Stimulated activated naive CD8-positive, alpha-beta T cell treated with anti-CD3 and anti-CD28 coated beads, Interleukin-15, amount 100 ng/mL, for 72 hours (primary cell): ENCODE measurements around the gene UTF1.

Source experiments
- ATAC-seq: fragments of 150-1000 bp; cut with Tn5 transposase; 2 replicates; pipeline ENCODE4 v1.10.0; 2021; ENCODE audit warnings: mild to moderate bottlenecking, moderate library complexity
- DNase-seq, 2 donors: peaks; one replicate each; pipeline ENCODE4 v3.0.0; 2021 to 2022
- H3K27ac Mint-ChIP-seq, 2 donors: one replicate each; pipeline ENCODE4 v1.8.0; 2022; ENCODE audit warnings: mild to moderate bottlenecking in 2 of 2, mixed read lengths in 2 of 2, moderate library complexity in 2 of 2
- H3K27me3 Mint-ChIP-seq: one replicate; pipeline ENCODE4 v1.8.0; 2022; ENCODE audit warnings: mixed read lengths
- H3K4me1 Mint-ChIP-seq: one replicate; pipeline ENCODE4 v1.8.0; 2022; ENCODE audit warnings: mild to moderate bottlenecking, mixed read lengths
- H3K4me3 Mint-ChIP-seq, 2 donors: one replicate each; pipeline ENCODE4 v1.8.0; 2022; ENCODE audit warnings: mild to moderate bottlenecking in 2 of 2, mixed read lengths in 2 of 2, moderate library complexity in 1 of 2
- H3K9me3 Mint-ChIP-seq, 2 donors: one replicate each; pipeline ENCODE4 v1.8.0; 2022; ENCODE audit warnings: mixed read lengths in 2 of 2

The UTF1 gene

DNA sequence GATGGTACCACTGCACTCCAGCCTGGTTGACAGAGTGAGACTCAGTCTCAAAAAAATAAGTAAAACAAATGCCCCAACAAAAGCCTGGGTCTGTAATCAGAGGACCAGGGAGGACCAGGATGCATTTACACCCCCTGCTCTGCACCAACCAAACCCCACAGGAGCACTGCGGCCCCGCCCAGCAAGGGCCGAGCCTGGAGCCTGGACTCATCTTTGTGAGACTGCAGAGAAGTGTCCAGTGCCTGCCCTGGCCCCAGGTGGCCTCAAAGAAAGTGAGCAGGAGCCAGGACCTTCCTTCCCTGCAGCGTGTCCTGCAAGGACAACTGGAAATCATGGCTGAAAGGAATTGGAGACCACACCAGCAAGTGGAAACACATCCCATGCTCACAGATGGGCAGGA, 38.4 kb upstream of the UTF1 start:
- no peak overlapping the region for H3K4me3 Mint-ChIP-seq
- H3K27me3 Mint-ChIP-seq = peaks cover 7% of the 10 kb centered on the region
- H3K4me1 Mint-ChIP-seq = no peaks in the 10 kb centered on the region
- no peak overlapping the region for H3K27ac Mint-ChIP-seq
- DNase-seq = no peak
- no peaks in the 10 kb centered on the region for H3K9me3 Mint-ChIP-seq
- no peak for ATAC-seq

DNA sequence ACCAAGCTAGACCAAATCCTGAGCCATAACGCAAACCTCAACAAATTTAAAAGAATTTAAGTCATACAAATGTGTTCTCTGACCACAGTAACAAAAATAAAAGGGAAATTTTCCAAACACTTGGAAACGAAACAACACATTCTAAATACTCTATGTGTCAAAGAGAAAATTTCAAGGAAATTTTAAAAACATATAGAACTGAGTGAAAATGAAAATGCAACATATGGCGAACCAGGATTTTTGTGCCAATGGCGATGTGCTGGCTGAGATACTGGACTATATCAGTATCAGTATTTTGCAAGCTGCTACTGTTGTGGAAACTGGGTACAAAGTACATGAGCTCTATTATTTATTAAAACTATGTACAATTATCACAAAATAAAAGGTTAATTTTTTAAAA, 35.9 kb upstream of the UTF1 start:
- Mint-ChIP-seq H3K4me1 (no peaks in the 10 kb centered on the region), H3K4me3 (no peak overlapping the region), H3K9me3 (no peaks in the 10 kb centered on the region), H3K27ac (no peak overlapping the region), H3K27me3 (peaks cover 7% of the 10 kb centered on the region)
- DNase-seq (no peak), ATAC-seq (no peak)

DNA sequence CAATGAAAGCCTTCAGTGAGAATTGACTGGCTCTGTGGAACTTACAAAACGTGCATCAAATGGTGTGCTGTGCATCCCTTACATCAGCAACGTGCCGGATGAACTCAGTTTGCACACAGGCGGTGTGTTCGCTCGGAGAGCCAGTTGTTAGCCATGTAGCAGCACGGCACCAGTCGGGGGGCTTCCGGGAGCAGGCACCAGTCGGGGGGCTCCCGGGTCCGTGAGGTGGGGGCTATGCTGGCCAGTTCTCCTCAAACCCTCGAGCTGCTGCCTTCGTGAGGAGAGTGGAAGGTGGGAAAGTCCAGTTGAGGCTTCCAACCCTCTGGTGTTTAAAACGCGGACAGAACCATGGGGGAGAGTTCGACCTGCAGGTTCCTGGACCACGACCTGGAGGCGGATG, 34.9 kb upstream of the UTF1 start:
- Mint-ChIP-seq H3K4me1 (no peaks in the 10 kb centered on the region), H3K4me3 (no peak overlapping the region), H3K9me3 (no peaks in the 10 kb centered on the region), H3K27me3 (peaks cover 7% of the 10 kb centered on the region), H3K27ac (no peak overlapping the region)
- no peak for DNase-seq
- no peak for ATAC-seq

DNA sequence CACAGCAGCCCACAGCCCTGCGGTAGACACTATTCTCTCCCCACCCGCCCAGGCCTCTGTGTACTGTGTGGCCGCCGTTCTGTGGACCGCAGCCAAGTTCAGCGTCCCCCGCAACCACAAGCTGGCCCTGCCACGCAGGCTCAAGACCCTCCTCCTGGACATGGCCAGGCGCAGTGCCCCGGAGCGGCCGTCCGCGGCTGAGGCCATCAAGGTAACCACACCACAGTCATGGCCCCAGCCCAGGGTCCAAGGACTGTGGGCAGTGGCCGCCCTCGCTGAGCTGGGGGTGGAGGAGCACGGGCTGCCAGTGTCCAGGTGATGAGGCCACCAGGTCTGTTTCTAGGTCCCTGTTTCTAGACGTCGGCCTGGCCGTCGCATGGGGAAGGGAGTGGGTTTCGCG, 34.4 kb upstream of the UTF1 start:
- Mint-ChIP-seq H3K9me3 (no peaks in the 10 kb centered on the region), H3K27me3 (peaks cover 7% of the 10 kb centered on the region), H3K4me1 (no peaks in the 10 kb centered on the region), H3K4me3 (no peak overlapping the region), H3K27ac (no peak overlapping the region)
- DNase-seq (no peak), ATAC-seq (no peak)

DNA sequence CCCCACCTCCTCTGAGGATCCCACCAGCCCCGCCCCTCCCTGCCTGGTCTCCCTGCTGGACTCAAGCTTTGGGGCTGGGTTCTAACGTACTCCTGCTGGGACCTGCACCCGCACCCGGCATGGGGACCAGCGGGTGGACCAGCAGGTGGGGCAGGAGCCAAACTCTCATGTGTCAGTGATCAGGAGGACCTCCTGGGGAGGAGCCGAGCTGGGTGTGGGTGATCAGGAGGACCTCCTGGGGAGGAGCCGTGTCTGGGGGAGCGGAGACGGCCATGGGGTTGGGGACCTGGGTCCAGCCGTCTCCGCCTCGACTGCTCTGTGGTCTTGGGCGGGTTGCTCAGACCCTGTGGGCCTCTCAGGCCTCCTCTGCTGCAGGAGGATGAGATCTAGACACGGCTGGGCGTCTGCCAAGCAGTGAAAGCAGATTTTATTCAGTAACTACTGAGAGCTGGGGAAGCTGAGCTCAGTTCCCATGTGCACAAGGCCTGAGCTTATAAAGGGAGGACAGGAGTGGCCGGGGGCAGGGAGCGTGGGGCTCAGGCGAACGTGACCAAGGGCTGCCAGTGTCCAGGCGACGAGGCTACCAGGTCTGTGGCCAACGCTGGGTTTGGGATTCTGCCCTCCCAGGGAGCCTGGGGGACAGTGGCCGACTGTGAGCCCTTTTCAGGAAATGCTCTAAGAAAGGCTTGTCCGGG, 33.6 kb upstream of the UTF1 start:
- Mint-ChIP-seq H3K9me3 (no peaks in the 10 kb centered on the region), H3K27ac (no peak overlapping the region), H3K27me3 (peaks cover 7% of the 10 kb centered on the region), H3K4me1 (no peaks in the 10 kb centered on the region), H3K4me3 (no peak overlapping the region)
- ATAC-seq (no peak), DNase-seq (no peak)

DNA sequence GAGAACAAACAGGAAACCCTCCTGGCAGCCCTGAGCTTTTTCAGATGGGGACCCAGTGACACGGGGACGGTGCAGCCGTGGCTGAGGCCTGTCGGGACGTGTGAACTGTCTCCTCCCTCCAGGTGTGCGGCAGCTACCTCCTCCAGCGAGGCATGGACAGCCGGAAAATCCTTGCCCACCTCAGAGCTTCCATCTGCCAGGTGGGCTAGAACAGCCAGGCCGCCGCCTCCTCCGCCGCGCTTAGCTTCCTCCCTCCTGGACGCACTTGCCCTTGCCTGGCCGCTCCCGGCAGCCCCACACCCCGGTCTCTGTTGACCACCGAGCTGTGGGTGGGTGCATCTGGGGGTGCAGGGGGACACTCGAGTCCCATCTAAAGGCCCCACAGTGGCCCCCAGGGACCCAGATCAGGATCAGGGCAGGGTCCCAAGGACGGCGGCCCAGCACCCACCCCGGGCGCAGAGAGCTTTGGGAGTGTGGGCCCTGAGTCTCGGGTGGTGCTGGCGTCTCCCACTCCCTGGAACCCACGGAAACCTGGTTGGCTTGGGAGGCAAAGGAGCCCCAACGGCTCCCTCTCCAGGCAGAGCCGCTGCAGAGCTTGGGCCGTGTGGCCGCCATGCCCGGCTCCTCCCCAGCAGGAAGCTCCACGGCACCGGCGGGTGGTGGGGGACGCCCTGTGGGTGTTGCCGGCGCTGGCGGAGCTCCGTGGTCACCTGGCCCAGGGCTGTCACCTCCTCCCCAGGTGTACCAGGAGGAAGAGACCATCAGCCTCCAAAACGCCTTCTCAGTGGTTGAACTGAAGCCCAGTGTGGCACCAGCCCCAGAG, 32.9 kb upstream of the UTF1 start:
- H3K27me3 Mint-ChIP-seq = peaks cover 7% of the 10 kb centered on the region
- H3K4me1 Mint-ChIP-seq = no peaks in the 10 kb centered on the region
- H3K4me3 Mint-ChIP-seq = no peak overlapping the region
- DNase-seq (no peak), ATAC-seq (no peak)
- H3K27ac Mint-ChIP-seq = no peak overlapping the region
- no peaks in the 10 kb centered on the region for H3K9me3 Mint-ChIP-seq

DNA sequence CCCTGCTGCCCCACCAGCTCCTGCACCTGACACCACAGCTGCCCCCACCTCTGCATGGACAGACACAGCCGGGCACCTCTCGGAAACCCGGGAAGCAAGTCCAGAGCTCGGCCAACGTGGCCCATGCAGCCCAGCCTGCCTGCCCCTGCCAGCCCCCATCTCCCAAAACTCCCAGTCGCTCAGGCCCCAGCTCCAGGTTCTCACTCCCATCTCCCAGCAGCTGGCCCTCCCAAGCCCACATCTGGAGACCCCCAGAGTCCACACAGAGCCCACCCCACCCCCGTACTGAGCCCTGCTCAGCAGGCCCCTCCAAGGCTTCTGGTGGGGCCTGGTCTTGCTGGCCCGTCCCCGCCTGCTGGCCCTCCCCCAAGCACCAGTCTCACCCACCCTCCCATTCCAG, 32.2 kb upstream of the UTF1 start:
- DNase-seq (no peak), ATAC-seq (no peak)
- H3K9me3 Mint-ChIP-seq = no peaks in the 10 kb centered on the region
- no peak overlapping the region for H3K4me3 Mint-ChIP-seq
- H3K27me3 Mint-ChIP-seq = peaks cover 7% of the 10 kb centered on the region
- H3K4me1 Mint-ChIP-seq = no peaks in the 10 kb centered on the region
- no peak overlapping the region for H3K27ac Mint-ChIP-seq

DNA sequence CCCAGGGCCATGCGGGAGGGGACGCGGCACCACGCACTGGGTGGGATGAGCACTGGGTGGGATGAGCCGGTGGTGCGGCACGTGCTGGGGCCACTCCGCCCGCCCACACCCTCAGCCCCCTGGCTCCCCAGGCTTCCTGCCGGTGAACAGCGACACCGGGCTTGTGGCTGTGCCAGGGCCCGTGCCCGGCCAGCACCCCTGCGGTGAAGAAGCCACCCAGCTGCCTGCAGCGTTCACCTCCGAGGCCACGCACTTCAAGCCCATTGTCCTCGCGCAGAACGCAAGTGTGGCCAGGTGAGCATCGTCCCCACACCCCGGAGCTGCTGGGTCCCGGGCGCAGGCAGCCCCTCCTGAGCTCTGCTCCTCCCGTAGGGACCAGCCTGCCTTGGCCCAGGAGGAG, 31.8 kb upstream of the UTF1 start:
- DNase-seq = no peak
- H3K9me3 Mint-ChIP-seq = no peaks in the 10 kb centered on the region
- no peak overlapping the region for H3K4me3 Mint-ChIP-seq
- H3K4me1 Mint-ChIP-seq = no peaks in the 10 kb centered on the region
- ATAC-seq = peak; percentile 35
- peaks cover 7% of the 10 kb centered on the region for H3K27me3 Mint-ChIP-seq
- no peak overlapping the region for H3K27ac Mint-ChIP-seq

DNA sequence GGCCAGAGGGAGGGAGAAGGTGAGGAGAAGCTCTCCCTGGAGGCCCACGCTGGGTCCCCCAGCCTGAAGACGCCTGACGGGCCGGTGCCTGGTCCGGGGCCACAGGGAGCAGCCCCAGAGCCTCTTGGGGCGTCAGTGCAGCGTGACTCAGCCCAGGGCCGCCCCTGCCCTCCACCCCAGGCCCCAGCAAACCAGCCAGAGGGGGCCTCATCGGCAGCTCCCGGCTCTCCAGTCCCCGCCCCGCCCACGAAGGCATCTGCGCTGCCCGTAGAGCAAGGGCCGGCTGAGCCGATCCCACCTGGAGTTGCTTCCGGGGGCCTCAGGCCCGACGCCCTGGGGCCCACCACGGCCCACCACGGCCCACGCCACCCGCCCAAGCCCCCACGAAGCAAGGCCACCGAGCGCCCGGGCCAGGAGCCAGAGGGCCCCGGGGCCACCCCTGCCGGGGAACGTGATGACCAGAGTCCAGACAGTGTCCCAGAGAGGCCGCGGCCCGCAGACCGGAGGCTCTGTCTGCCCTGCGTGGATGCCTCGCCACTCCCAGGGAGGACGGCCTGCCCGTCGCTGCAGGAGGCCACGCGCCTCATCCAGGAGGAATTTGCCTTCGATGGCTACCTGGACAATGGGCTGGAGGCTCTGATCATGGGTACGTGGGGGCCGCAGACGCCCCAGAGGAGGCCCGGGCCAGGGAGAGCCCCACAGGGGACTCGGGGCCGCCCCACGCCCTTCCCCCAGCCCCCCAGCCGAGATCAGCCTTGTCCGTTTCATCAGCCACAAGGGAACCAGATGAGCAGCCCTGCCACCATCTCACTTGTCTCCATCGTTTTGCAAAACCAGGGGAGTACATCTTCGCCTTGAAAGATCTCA, 31.2 kb upstream of the UTF1 start:
- DNase-seq (no peak), ATAC-seq (peak; percentile 30)
- Mint-ChIP-seq H3K27me3 (peaks cover 7% of the 10 kb centered on the region), H3K4me1 (no peaks in the 10 kb centered on the region), H3K27ac (no peak overlapping the region), H3K9me3 (no peaks in the 10 kb centered on the region), H3K4me3 (no peak overlapping the region)

DNA sequence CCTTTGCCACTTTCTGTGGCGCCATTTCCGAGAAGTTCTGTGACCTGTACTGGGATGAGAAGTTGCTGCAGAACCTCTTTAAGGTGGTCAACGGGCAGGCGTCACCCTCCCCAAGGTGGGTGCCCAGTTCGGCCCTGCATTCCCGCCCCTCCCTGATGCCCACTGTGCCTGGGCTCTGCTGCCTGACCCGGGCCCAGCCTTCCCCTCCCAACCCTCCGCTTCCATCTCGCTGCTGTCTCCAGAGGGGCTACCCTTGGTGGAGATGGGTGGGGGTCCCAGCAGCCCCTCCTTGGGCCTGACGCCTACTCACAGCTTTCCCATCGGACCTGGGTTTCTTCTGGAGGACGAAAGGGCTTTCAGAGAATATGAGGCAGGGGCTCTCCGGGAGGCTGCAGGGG, 30.5 kb upstream of the UTF1 start:
- Mint-ChIP-seq H3K27me3 (peaks cover 7% of the 10 kb centered on the region), H3K4me3 (no peak overlapping the region), H3K4me1 (no peaks in the 10 kb centered on the region), H3K9me3 (no peaks in the 10 kb centered on the region), H3K27ac (no peak overlapping the region)
- DNase-seq (no peak), ATAC-seq (no peak)

DNA sequence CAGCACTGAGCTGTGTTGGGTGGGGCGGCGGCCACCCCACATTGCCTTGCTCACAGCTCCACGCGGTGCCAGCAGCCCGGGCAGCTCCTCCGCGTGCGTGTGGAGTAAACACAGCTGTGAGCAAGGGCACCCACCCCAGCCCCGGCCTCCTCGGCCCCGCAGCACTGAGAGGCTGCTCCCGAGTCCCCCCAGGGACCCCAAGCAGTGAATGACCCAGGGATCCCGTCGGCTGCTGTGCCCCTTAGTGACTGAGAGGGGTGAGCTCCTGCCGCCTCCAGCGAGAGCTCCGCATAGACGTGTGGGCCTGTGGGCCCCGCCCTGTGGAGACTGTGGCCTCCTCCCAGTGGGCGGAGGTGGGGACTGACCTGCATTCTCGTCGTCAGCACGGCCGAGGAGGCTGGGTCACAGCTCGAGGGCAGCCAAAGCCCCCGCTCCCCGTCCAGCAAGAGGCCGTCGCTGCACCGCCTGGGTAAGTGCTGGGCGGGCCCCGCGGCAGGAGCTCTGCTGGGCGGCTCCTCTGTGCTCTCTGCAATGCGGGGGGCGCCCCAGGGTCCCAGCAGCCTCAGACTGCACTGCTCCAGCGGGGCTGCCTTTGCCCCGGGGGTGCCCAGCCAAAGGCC, 29.9 kb upstream of the UTF1 start:
- Mint-ChIP-seq H3K27ac (no peak overlapping the region), H3K4me1 (no peaks in the 10 kb centered on the region), H3K27me3 (peaks cover 2% of the 10 kb centered on the region), H3K9me3 (no peaks in the 10 kb centered on the region), H3K4me3 (no peak overlapping the region)
- no peak for DNase-seq
- ATAC-seq = no peak

DNA sequence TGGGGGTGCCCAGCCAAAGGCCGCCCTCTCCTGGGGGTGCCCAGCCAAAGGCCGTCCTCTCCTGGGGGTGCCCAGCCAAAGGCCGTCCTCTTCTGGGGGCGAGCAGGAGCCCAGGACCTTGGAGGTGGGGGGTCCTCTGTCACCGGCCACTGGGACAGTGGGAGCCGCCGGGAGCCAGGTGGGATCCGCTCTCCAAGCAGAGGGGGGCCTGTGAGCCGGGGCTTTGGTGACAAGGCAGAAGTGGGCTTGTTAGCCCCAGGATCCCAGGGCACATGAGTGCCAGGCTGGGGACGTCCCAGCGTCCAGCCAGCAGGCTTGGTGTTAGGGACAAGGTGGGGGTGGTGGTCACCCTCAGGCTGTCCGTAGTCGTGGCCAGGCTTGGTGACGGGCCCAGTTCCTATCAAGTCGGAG, 29.4 kb upstream of the UTF1 start:
- no peaks in the 10 kb centered on the region for H3K4me1 Mint-ChIP-seq
- H3K27me3 Mint-ChIP-seq = no peaks in the 10 kb centered on the region
- no peaks in the 10 kb centered on the region for H3K9me3 Mint-ChIP-seq
- no peak overlapping the region for H3K27ac Mint-ChIP-seq
- no peak for ATAC-seq
- DNase-seq = no peak
- no peak overlapping the region for H3K4me3 Mint-ChIP-seq

DNA sequence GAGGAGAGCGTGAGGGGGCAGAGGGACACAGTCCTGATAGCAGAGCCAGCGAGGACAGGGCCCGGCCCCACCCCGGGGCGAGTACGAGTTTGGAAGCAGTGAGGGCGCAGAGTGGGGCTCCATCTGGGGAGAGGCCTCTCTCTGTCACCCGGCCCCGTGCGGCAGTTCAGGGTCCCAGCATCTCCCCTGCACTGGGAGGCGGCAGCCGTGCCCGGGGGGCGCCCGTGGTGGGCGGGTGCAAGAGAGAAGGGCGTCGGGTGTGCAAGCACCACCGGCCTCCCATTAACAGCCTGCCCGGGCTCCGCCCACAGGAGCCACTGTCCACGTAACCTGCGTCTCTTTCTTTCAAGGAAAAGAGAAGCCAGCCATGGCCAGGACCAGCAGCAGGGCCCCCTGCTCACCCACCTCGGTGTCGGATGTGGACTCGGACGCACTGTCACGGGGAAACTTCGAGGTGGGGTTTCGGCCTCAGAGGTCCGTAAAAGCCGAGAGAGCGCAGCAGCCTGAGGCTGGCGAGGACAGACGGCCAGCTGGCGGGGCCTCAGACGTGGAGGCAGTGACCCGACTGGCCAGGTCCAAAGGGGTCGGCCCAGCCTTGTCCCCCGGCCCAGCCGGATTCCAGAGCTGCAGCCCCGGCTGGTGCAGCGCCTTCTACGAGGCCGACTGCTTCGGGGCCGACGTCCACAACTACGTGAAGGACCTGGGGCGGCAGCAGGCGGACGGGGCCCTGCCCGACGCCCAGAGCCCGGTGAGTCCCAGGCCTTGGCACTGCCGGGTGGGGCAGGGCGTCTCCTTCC, 28.7 kb upstream of the UTF1 start:
- no peak overlapping the region for H3K4me3 Mint-ChIP-seq
- no peak overlapping the region for H3K27ac Mint-ChIP-seq
- ATAC-seq (no peak), DNase-seq (no peak)
- H3K27me3 Mint-ChIP-seq = no peaks in the 10 kb centered on the region
- H3K9me3 Mint-ChIP-seq = no peaks in the 10 kb centered on the region
- H3K4me1 Mint-ChIP-seq = no peaks in the 10 kb centered on the region

DNA sequence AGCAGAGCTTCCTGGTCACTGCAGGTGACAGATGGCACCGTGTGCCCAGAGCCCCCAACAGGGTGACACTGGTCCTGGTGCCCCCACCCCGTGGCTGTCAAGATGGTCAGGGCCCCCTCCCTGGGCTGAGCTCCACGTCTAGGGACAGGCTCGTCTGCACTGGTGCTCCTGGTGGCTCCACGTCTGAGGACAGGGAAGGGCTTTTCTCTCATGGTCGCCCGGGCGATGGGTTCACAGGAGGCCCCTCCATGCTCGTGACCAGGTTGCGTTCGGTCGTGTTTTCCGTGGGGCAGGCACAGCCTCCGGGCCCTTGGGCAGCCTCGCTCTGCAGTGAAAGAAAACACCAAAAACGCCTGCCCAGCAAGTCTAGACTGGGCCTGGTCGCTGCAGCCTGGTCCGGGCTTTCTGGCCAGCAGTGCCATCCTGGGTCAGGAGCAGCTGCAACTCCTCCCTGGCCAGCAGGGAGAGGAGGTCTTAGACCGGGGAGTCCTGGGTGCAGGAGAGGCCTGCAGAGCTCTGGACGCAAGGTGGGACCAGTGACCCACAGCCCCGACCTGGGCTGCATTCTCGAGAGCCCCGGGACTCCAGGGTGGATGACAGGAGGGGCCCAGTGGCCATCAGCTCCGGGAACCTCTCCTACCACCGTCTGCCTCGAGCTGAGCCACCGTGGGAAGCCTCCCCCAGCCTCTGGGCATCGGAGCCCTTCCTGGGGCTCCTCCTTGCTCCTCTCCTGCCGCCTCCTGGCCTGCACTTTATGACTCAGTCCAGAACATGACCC, 27.9 kb upstream of the UTF1 start:
- no peak overlapping the region for H3K27ac Mint-ChIP-seq
- ATAC-seq (no peak), DNase-seq (no peak)
- no peaks in the 10 kb centered on the region for H3K9me3 Mint-ChIP-seq
- H3K27me3 Mint-ChIP-seq = no peaks in the 10 kb centered on the region
- H3K4me3 Mint-ChIP-seq = no peak overlapping the region
- no peaks in the 10 kb centered on the region for H3K4me1 Mint-ChIP-seq
